Activated B cell treated with CpG ODN at 0.5 μM for 24 hours (primary cell): ENCODE results near the gene RNF212. TPM values are rescaled to one million over a fixed set of nuclear protein-coding genes. Genes with fewer than 3 reads are reported as not detected.

Experiments
- ATAC-seq: fragments of 200-7000 bp; cut with Tn5 transposase; one replicate; pipeline ENCODE4 v1.10.0; 2021; ENCODE audit warnings: low read depth, mild to moderate bottlenecking, moderate library complexity
- CTCF ChIA-PET: fragments of 350-600 bp; sonication (Branson Sonifier 250); formaldehyde crosslinking; loops from one replicate; lab custom pipeline; 2021; ENCODE audit warnings: antibody characterized with exemption; lab: Charles Lee
- POLR2A ChIA-PET: fragments of 350-600 bp; sonication (Branson Sonifier 250); formaldehyde crosslinking; loops from one replicate; lab custom pipeline; 2021; ENCODE audit warnings: antibody characterized with exemption; lab: Charles Lee
- DNase-seq: peaks from one replicate; pipeline ENCODE4 v3.0.0; 2022
- H3K27ac Mint-ChIP-seq: one replicate; pipeline ENCODE4 v1.8.0; 2020; ENCODE audit warnings: mixed read lengths
- H3K27me3 Mint-ChIP-seq: one replicate; pipeline ENCODE4 v1.8.0; 2021; ENCODE audit warnings: mixed read lengths
- H3K36me3 Mint-ChIP-seq: one replicate; pipeline ENCODE4 v1.8.0; 2021; ENCODE audit warnings: low read depth, mixed read lengths
- H3K4me1 Mint-ChIP-seq: one replicate; pipeline ENCODE4 v1.8.0; 2021; ENCODE audit warnings: mixed read lengths
- H3K4me3 Mint-ChIP-seq: one replicate; pipeline ENCODE4 v1.8.0; 2020; ENCODE audit warnings: mild to moderate bottlenecking, mixed read lengths
- H3K9me3 Mint-ChIP-seq: one replicate; pipeline ENCODE4 v1.8.0; 2020; ENCODE audit warnings: mixed read lengths
- intact Hi-C: fragments of 100-400 bp; cut with micrococcal nuclease; formaldehyde crosslinking; loops from one replicate; pipeline ENCODE4 v1.15.1; 2024
- total RNA-seq: library from RNA; stranded (reverse); gene quantifications from 2 replicates; pipeline ENCODE4 v1.2.3, GENCODE V29; 2022
- TF ChIP-seq, protein P1 (sequence below): fragments of 200-600 bp; IDR thresholded peaks from one replicate; pipeline ENCODE4 v1.8.0; 2022; ENCODE audit warnings: antibody characterized with exemption, mild to moderate bottlenecking

Gene RNF212
- total RNA-seq, 1 donor from 2014 or later = 2.4 TPM

DNA sequence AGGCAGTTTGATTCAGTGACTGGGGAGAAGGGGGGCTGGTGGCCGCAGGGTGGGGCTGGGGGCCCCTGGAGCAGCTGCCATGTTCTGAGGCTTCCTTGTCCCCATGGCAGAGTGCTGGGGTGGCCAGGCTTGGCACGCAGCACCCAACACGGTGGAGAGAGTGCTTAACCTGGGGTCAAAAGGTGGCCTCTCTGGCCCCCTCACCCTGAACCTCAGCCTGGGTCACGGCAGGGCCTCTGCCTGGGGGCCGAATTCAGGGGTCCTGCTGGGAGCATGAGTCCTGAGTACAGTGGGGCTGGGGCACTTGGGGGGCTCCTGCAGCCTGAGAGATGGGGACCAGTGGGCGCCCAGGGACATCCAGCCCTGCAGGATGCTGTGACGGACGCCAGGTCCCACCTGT is 82.0 kb downstream of the RNF212 start:
- Mint-ChIP-seq H3K27me3 (no peaks in the 10 kb centered on the region), H3K27ac (no peak overlapping the region), H3K4me1 (peaks cover 5% of the 10 kb centered on the region)

DNA sequence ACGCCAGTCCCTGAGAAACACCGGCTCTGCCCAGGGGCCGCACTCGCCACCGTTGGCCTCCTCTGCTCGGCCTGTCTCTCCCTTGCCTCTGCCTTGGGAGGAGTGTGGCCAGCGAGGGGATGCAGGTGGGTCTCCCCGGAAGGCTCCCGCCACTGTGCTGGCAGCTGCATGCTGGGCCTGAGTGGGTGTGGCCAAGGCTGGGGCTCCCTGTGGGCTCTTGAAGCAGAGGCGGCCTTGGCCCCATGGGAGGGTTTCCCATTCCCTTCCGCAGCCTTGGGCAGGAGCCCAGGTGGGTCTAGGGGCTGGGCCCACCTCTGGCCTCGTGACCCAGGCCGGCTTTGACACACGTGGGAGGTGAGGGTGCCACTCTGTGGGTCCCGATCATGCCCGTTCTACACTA is 82.8 kb downstream of the RNF212 start:
- TF ChIP-seq, protein P1, sequence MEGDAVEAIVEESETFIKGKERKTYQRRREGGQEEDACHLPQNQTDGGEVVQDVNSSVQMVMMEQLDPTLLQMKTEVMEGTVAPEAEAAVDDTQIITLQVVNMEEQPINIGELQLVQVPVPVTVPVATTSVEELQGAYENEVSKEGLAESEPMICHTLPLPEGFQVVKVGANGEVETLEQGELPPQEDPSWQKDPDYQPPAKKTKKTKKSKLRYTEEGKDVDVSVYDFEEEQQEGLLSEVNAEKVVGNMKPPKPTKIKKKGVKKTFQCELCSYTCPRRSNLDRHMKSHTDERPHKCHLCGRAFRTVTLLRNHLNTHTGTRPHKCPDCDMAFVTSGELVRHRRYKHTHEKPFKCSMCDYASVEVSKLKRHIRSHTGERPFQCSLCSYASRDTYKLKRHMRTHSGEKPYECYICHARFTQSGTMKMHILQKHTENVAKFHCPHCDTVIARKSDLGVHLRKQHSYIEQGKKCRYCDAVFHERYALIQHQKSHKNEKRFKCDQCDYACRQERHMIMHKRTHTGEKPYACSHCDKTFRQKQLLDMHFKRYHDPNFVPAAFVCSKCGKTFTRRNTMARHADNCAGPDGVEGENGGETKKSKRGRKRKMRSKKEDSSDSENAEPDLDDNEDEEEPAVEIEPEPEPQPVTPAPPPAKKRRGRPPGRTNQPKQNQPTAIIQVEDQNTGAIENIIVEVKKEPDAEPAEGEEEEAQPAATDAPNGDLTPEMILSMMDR = no peak
- POLR2A ChIA-PET = interaction anchor here (1.0 kb wide), 1 partner anchor 9 kb away, joined by 3 read pairs; no protein-coding TSS in a partner anchor
- no peak for ATAC-seq

More for the DNA sequence above, 82.0 kb downstream of the RNF212 start:
- no peak for ATAC-seq
- intact Hi-C loops = no loop called here
- TF ChIP-seq, protein P1 = no peak
- no peak overlapping the region for H3K4me3 Mint-ChIP-seq
- H3K9me3 Mint-ChIP-seq = no peaks in the 10 kb centered on the region
- POLR2A ChIA-PET = interaction anchor here (1.0 kb wide), 1 partner anchor 10 kb away, joined by 3 read pairs; no protein-coding TSS in a partner anchor
- no peak for DNase-seq
- no peaks in the 10 kb centered on the region for H3K36me3 Mint-ChIP-seq
- CTCF ChIA-PET = no interaction called here

DNA sequence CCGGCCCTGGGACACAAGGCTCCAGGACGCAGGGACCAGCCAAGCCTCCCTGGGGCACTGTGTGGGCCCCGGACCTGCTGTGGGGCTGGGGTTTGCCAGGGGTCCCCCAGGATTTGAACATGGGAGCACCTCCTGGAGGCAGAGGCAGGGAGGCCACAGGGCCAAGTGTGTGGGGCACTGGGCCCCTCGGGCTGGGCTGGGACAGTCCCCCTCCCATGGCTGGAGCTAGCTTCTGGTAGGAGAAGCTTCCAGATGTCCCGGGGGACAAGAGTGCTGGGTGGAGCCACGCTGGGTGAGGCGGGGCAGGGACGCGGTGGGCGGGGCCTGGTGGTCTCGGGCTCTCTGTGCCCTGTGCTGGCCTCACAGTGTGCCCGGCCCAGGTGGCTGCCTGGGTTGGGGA is 83.3 kb downstream of the RNF212 start:
- peaks cover 6% of the 10 kb centered on the region for H3K36me3 Mint-ChIP-seq
- no peak overlapping the region for H3K4me3 Mint-ChIP-seq
- H3K9me3 Mint-ChIP-seq = no peaks in the 10 kb centered on the region
- intact Hi-C loops = no loop called here
- H3K27ac Mint-ChIP-seq = no peak overlapping the region
- peaks cover 18% of the 10 kb centered on the region for H3K4me1 Mint-ChIP-seq
- ATAC-seq = no peak
- ChIA-PET POLR2A (no interaction called here), CTCF (no interaction called here)
- no peaks in the 10 kb centered on the region for H3K27me3 Mint-ChIP-seq
- TF ChIP-seq, protein P1 = no peak
- DNase-seq = no peak

More for the DNA sequence above, 82.8 kb downstream of the RNF212 start:
- Mint-ChIP-seq H3K4me1 (peaks cover 13% of the 10 kb centered on the region), H3K27me3 (no peaks in the 10 kb centered on the region), H3K4me3 (no peak overlapping the region), H3K36me3 (peaks cover 1% of the 10 kb centered on the region), H3K9me3 (no peaks in the 10 kb centered on the region), H3K27ac (no peak overlapping the region)
- no peak for DNase-seq
- intact Hi-C loops = no loop called here
- CTCF ChIA-PET = no interaction called here

DNA sequence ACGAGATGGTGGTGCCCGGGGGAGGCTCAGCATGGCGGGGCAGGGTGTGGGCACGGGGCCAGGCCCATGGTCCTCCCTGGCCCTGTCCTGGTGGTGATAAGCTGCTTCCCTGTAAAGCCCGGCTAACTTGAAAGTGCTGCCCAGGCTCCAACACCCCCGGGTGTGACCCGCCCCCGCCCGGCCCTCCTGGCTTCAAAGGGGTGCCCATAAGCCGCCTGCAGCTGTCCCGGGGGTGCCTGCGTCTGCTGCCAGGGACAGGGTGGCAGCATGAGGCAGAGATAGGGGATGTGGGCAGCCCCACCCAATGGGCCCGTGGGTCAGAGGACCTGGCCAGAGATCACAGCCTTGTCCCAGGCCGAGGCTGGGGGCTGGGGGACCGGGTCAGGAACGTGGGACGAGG is 83.8 kb downstream of the RNF212 start:
- ChIA-PET CTCF (no interaction called here), POLR2A (no interaction called here)
- DNase-seq = no peak
- no peak for ATAC-seq
- Mint-ChIP-seq H3K27ac (no peak overlapping the region), H3K4me1 (peaks cover 18% of the 10 kb centered on the region), H3K9me3 (no peaks in the 10 kb centered on the region), H3K27me3 (no peaks in the 10 kb centered on the region), H3K36me3 (peaks cover 7% of the 10 kb centered on the region), H3K4me3 (no peak overlapping the region)
- TF ChIP-seq, protein P1 = no peak
- intact Hi-C loops = no loop called here

DNA sequence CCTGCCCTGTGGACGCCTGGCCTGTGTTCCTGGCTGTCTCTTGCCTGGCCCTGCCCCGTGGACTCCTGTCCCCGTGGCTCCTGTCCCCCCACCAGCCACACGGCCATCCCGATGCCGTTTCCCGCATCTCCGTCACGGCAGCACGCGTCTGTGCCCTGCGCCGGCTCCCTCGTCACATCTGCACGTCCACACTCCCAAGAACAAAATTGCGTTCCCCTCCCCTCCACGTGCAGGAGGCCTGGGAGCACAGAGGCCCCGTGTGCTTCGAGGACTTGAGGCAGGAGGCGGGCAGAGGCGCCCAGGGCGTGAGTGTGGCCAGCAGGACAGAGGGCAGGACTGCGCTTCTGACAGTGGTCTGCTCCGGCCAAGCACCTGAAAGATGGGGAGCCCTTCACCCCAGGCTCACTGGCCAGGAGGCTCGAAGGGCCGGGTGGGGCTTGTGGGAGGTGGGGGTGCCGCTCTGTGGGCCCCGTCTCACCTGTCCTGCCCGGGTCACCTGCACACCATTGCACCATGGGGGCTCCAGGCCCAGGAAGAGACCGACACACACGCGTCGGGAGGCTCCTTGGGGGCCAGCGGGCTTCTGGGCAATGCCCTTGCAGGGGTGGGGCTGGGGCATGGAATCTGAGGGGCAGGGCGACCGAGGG is 84.7 kb downstream of the RNF212 start:
- no peak for DNase-seq
- ATAC-seq = no peak
- intact Hi-C loops = no loop called here
- ChIA-PET POLR2A (no interaction called here), CTCF (no interaction called here)
- TF ChIP-seq, protein P1 = no peak
- peaks cover 18% of the 10 kb centered on the region for H3K4me1 Mint-ChIP-seq
- H3K36me3 Mint-ChIP-seq = peaks cover 7% of the 10 kb centered on the region
- H3K4me3 Mint-ChIP-seq = no peak overlapping the region
- no peaks in the 10 kb centered on the region for H3K27me3 Mint-ChIP-seq
- no peaks in the 10 kb centered on the region for H3K9me3 Mint-ChIP-seq
- H3K27ac Mint-ChIP-seq = no peak overlapping the region
